Stomach (tissue), 9 donors: Measurements from ENCODE around the gene BTD. TPM values are rescaled to one million over a fixed set of nuclear protein-coding genes. Genes with fewer than 3 reads are reported as not detected.

Experiments used
- DNase-seq, 2 donors: peaks; one replicate each; pipeline versions ENCODE4 v3.0.0 to v3.0.0-alpha.2; 2013 to 2019
- H3K27ac ChIP-seq, 5 donors: fragments of 200-600 bp in 4 of 5; sonication (generic) in 4 of 5; one replicate each; pipeline ENCODE4 v1.5.1; 2013 to 2019; ENCODE audit warnings: mild to moderate bottlenecking in 1 of 5, moderate library complexity in 1 of 5
- H3K27me3 ChIP-seq, 3 donors: fragments of 200-600 bp; sonication (generic); one replicate each; pipeline ENCODE4 v1.5.1; 2017 to 2019; ENCODE audit warnings: mixed run types in 1 of 3
- H3K36me3 ChIP-seq, 4 donors: fragments of 200-600 bp; sonication (generic); 1 replicate in 3 of 4; 2 replicates in 1 of 4; pipeline ENCODE4 v1.5.1; 2016 to 2019
- H3K4me1 ChIP-seq, 4 donors: fragments of 200-600 bp; sonication (generic); one replicate each; pipeline ENCODE4 v1.5.1; 2016 to 2019
- H3K4me3 ChIP-seq, 4 donors: fragments of 200-600 bp; sonication (generic) in 3 of 4; one replicate each; pipeline ENCODE4 v1.5.1; 2016 to 2019; ENCODE audit warnings: mild to moderate bottlenecking in 1 of 4
- H3K9me3 ChIP-seq, 4 donors: fragments of 200-600 bp; sonication (generic); one replicate each; pipeline ENCODE4 v1.5.1; 2016 to 2019
- EP300 ChIP-seq: sonication (generic); formaldehyde crosslinking; IDR thresholded peaks from one replicate; pipeline ENCODE4 v1.6.1; 2017; ENCODE audit warnings: antibody characterized with exemption
- POLR2A ChIP-seq, 4 donors: fragments of 450-650 bp; IDR thresholded peaks; one replicate each; pipeline ENCODE4 v1.6.1; 2016; ENCODE audit warnings: antibody characterized with exemption in 4 of 4, control low read depth in 2 of 4, mild to moderate bottlenecking in 1 of 4, moderate library complexity in 1 of 4
- POLR2AphosphoS5 ChIP-seq, 3 donors: sonication (generic); formaldehyde crosslinking; IDR thresholded peaks; one replicate each; pipeline ENCODE4 v1.6.1; 2016; ENCODE audit warnings: antibody characterized with exemption in 3 of 3
- WGBS, 5 donors: extraction: QIAGEN DNeasy Blood & Tissue Kit in 3 of 5; methylation state at CpG; one replicate each; pipeline versions ENCODE4 v1.1.5 to v1.1.7; 2013 to 2018; 5-methylcytosine and 5-hydroxymethylcytosine counted together
- intact Hi-C: fragments of 100-400 bp; cut with DNase I; formaldehyde crosslinking; loops from one replicate; pipeline ENCODE4 v1.15.1; 2023; ENCODE audit warnings: low total_unique reads
- polyA plus RNA-seq, 3 donors: library from polyadenylated mRNA; stranded (reverse); fragments of 200-250 nt; gene quantifications; one replicate each; pipeline ENCODE4 v1.2.3, GENCODE V29; 2013
- total RNA-seq, 5 donors: library from RNA; depleted of rRNA; stranded (reverse); fragments of >200 nt; gene quantifications; one replicate each; pipeline versions ENCODE4 v1.1.0 to v1.2.3, GENCODE V29; 2014 to 2016
- TF ChIP-seq, protein P1 (sequence below), 7 experiments: fragments of 450-650 bp in 4 of 7; fragments of 200-600 bp in 3 of 7; sonication (generic) in 3 of 7; IDR thresholded peaks; one replicate each; pipeline ENCODE4 v1.5.1; 2016 to 2019; ENCODE audit warnings: antibody characterized with exemption in 7 of 7, control low read depth in 2 of 7, mild to moderate bottlenecking in 1 of 7
- donor health status: healthy with polysubstance abuse.
- donor health status: Bipolar disorder and iron deficiency.
- donor health status: healthy.

The BTD gene
- total and polyA plus RNA-seq, 8 donors = 2.9 to 102 (median 12.0) TPM

DNA sequence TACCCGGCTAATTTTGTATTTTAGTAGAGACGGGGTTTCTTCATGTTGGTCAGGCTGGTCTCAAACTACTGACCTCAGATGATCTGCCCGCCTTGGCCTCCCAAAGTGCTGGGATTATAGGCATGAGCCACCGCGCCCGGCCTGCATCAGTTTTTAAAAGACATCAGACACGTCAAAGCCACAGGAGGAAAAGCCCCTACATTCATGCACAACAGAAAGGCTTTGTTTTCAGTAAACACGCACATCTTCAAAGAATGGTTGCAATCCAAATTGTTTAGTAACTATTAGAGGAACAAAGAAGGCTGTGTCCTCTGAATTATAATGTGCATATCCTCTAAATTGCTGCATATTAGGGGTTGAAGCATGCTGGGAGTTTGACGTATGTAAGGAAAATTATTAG, 53.3 kb downstream of the BTD start:
- peaks cover 10 to 30% (median 23%) of the 10 kb centered on the region in 4 donors for H3K9me3 ChIP-seq
- DNase-seq = no peak
- no peak overlapping the region for H3K4me3 ChIP-seq
- peaks cover 0 to 12% (median 0%) of the 10 kb centered on the region in 4 donors for H3K4me1 ChIP-seq
- no peaks in the 10 kb centered on the region for H3K36me3 ChIP-seq
- intact Hi-C loops = no loop called here
- 92 to 97% (median 95%) methylated on average over 9 of the region's 9 CpGs for whole genome bisulfite sequencing, 5 donors
- H3K27ac ChIP-seq = no peak overlapping the region
- H3K27me3 ChIP-seq = no peaks in the 10 kb centered on the region
- TF ChIP-seq, protein P1, sequence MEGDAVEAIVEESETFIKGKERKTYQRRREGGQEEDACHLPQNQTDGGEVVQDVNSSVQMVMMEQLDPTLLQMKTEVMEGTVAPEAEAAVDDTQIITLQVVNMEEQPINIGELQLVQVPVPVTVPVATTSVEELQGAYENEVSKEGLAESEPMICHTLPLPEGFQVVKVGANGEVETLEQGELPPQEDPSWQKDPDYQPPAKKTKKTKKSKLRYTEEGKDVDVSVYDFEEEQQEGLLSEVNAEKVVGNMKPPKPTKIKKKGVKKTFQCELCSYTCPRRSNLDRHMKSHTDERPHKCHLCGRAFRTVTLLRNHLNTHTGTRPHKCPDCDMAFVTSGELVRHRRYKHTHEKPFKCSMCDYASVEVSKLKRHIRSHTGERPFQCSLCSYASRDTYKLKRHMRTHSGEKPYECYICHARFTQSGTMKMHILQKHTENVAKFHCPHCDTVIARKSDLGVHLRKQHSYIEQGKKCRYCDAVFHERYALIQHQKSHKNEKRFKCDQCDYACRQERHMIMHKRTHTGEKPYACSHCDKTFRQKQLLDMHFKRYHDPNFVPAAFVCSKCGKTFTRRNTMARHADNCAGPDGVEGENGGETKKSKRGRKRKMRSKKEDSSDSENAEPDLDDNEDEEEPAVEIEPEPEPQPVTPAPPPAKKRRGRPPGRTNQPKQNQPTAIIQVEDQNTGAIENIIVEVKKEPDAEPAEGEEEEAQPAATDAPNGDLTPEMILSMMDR (IDR thresholded peaks at IDR 0.05) = no peak
- TF ChIP-seq POLR2A (IDR thresholded peaks at IDR 0.05) (no peak), EP300 (no peak), POLR2AphosphoS5 (IDR thresholded peaks at IDR 0.05) (no peak)

DNA sequence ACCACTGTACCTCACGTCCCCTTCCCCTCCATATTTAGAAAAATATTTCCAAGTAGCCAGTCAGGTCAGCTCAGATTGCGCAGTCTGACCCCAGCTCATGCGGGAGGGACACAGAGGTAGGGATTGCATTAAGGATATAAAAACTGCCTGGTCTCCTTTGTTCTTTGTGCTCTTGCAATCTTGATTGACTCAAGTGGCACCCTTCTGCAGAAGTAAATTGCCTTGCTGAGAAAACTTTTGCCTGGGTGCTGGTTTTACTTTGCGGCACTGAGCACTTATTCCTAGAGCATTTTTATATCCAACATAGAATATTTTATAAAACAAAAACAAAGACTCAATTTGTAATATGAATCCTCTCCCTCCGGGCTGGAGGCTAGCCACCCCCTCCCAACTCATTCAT, 54.8 kb downstream of the BTD start:
- peaks cover 10 to 30% (median 23%) of the 10 kb centered on the region in 4 donors for H3K9me3 ChIP-seq
- H3K4me3 ChIP-seq = no peak overlapping the region
- H3K27ac ChIP-seq = no peak overlapping the region
- no peak for DNase-seq
- H3K27me3 ChIP-seq = no peaks in the 10 kb centered on the region
- H3K36me3 ChIP-seq = no peaks in the 10 kb centered on the region
- intact Hi-C loops = no loop called here
- TF ChIP-seq POLR2AphosphoS5 (IDR thresholded peaks at IDR 0.05) = no peak
- TF ChIP-seq EP300 = no peak
- no peak for TF ChIP-seq POLR2A (IDR thresholded peaks at IDR 0.05)
- TF ChIP-seq, protein P1 (IDR thresholded peaks at IDR 0.05) = no peak
- peaks cover 0 to 12% (median 0%) of the 10 kb centered on the region in 4 donors for H3K4me1 ChIP-seq
- WGBS, 5 donors = 75 to 99% (median 78%) methylated on average over 5 of the region's 5 CpGs

DNA sequence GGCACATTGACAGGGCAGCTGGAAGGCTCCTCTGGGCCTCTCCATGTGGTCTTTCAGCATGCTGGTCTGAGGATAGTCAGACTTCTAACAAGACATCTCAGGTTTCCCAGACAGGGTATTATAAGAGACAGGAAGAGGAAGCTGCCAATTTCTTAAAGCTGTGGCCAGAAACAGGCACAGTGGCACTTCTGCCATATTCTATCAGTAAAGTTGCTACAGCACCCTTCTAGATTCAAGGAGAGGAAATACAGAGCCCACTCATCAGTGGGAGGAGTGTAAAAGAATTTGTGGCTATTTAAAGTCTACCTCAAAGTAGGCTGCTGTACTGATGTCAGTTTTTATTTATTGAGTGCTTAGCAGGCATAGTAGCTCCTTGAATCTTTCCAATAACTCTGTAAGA, 55.5 kb downstream of the BTD start:
- no peak overlapping the region for H3K27ac ChIP-seq
- intact Hi-C loops = no loop called here
- peaks cover 0 to 12% (median 0%) of the 10 kb centered on the region in 4 donors for H3K4me1 ChIP-seq
- no peak for DNase-seq
- no peak overlapping the region for H3K4me3 ChIP-seq
- no peaks in the 10 kb centered on the region for H3K27me3 ChIP-seq
- peaks cover 10 to 30% (median 23%) of the 10 kb centered on the region in 4 donors for H3K9me3 ChIP-seq
- H3K36me3 ChIP-seq = no peaks in the 10 kb centered on the region
- TF ChIP-seq POLR2A (IDR thresholded peaks at IDR 0.05) (no peak), POLR2AphosphoS5 (IDR thresholded peaks at IDR 0.05) (no peak), EP300 (no peak)
- TF ChIP-seq, protein P1 (IDR thresholded peaks at IDR 0.05) = no peak

DNA sequence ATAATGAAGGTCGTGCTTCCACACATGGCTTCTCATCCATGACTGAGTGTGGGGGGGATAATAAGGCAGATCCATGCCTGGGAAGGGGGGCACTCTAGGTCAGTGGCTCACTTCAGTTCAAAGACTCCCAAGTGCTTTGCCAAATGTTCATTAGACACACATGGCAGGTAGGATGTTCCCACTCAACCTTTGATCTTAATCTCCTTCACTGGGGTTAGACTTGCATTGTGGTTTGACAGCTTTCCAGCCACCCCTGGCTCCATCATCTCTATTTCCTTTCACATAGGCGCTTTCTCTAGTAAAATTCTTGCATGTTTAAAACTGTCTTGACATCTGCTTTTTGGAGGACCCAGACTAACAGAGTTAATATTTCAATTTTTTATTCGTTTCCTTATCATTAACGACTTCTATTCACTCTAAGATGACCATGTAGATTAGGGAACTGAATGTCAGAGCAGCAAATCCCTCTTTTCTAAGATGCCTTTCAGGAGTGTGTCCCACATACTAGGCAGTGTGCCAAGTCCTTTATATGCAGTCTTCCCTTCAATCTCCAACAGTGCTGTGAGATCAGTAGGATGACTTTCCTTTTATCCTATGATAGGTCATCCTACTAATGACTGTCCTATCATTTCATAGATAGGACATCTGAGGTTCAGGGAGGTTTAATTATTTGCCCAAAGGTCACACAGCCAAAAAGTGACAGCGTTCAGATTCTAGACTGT, 57.9 kb downstream of the BTD start:
- peaks cover 0 to 3% (median 0%) of the 10 kb centered on the region in 4 donors for H3K4me1 ChIP-seq
- H3K4me3 ChIP-seq = no peak overlapping the region
- TF ChIP-seq POLR2AphosphoS5 (IDR thresholded peaks at IDR 0.05) = no peak
- TF ChIP-seq EP300 = no peak
- TF ChIP-seq, protein P1 (IDR thresholded peaks at IDR 0.05) = no peak
- no peak for TF ChIP-seq POLR2A (IDR thresholded peaks at IDR 0.05)
- no peaks in the 10 kb centered on the region for H3K36me3 ChIP-seq
- intact Hi-C loops = no loop called here
- H3K27me3 ChIP-seq = no peaks in the 10 kb centered on the region
- no peak for DNase-seq
- no peak overlapping the region for H3K27ac ChIP-seq
- WGBS, 5 donors = 74 to 81% (median 75%) methylated on average over 5 of the region's 5 CpGs
- peaks cover 10 to 30% (median 23%) of the 10 kb centered on the region in 4 donors for H3K9me3 ChIP-seq
